SK-N-MC (cell line): ENCODE measurements around the gene NIPBL.
"Not testable (repeated sequence)": the region's sequence is repeated elsewhere in the genome, so short reads cannot be mapped to it uniquely, and the experiment has no call there.

ENCODE experiments used
- DNase-seq: peaks from one replicate; pipeline ENCODE4 v3.0.0-alpha.2; 2011; ENCODE audit warnings: low read depth, low spot score
- H3K27ac ChIP-seq: fragments of 200-600 bp; sonication (generic); 2 replicates; pipeline ENCODE4 v1.5.1; 2016; ENCODE audit warnings: mixed run types
- H3K36me3 ChIP-seq: fragments of 200-600 bp; sonication (generic); 2 replicates; pipeline ENCODE4 v1.6.1; 2017; ENCODE audit warnings: antibody characterized with exemption, low read length, mixed read lengths; ENCODE audit not compliant: insufficient read depth
- H3K4me3 ChIP-seq: fragments of 200-600 bp; sonication (generic); 2 replicates; pipeline ENCODE4 v1.5.1; 2016
- H3K9ac ChIP-seq: fragments of 200-600 bp; sonication (generic); 2 replicates; pipeline ENCODE4 v1.8.0; 2017; ENCODE audit warnings: mixed run types, mixed read lengths; ENCODE audit not compliant: insufficient read length
- H3K9me3 ChIP-seq: fragments of 200-600 bp; sonication (generic); 2 replicates; pipeline ENCODE4 v1.6.1; 2017; ENCODE audit warnings: low read depth, mild to moderate bottlenecking, antibody characterized with exemption, low read length, moderate library complexity, mixed read lengths
- EZH2 ChIP-seq: fragments of 200-600 bp; sonication (generic); IDR thresholded peaks from one replicate; pipeline ENCODE4 v1.6.1; 2017; ENCODE audit warnings: antibody characterized with exemption
- FOXP2 ChIP-seq: optimal IDR thresholded peaks from 2 replicates; pipeline ENCODE3; 2011; ENCODE audit warnings: mild to moderate bottlenecking, moderate library complexity; ENCODE audit not compliant: insufficient read depth; ENCODE audit errors: extremely low read length, control extremely low read depth
- POLR2AphosphoS5 ChIP-seq: IDR thresholded peaks from 2 replicates; pipeline ENCODE4 v1.6.1; 2012; ENCODE audit warnings: mild to moderate bottlenecking, low read depth, low read length, borderline replicate concordance

Gene NIPBL, protein sequence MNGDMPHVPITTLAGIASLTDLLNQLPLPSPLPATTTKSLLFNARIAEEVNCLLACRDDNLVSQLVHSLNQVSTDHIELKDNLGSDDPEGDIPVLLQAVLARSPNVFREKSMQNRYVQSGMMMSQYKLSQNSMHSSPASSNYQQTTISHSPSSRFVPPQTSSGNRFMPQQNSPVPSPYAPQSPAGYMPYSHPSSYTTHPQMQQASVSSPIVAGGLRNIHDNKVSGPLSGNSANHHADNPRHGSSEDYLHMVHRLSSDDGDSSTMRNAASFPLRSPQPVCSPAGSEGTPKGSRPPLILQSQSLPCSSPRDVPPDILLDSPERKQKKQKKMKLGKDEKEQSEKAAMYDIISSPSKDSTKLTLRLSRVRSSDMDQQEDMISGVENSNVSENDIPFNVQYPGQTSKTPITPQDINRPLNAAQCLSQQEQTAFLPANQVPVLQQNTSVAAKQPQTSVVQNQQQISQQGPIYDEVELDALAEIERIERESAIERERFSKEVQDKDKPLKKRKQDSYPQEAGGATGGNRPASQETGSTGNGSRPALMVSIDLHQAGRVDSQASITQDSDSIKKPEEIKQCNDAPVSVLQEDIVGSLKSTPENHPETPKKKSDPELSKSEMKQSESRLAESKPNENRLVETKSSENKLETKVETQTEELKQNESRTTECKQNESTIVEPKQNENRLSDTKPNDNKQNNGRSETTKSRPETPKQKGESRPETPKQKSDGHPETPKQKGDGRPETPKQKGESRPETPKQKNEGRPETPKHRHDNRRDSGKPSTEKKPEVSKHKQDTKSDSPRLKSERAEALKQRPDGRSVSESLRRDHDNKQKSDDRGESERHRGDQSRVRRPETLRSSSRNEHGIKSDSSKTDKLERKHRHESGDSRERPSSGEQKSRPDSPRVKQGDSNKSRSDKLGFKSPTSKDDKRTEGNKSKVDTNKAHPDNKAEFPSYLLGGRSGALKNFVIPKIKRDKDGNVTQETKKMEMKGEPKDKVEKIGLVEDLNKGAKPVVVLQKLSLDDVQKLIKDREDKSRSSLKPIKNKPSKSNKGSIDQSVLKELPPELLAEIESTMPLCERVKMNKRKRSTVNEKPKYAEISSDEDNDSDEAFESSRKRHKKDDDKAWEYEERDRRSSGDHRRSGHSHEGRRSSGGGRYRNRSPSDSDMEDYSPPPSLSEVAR (N-terminal part only)

GRCh38 chr5:36876299-36876964 is at the start of gene NIPBL:
NIPBL (plus strand) TSS chr5:36876769; CDS start chr5:36953697, 76,928 bp downstream.
- TF ChIP-seq POLR2AphosphoS5: peak; percentile 74; the same call in 1 of the 2 replicates
- TF ChIP-seq EZH2: no peak
- no peak for DNase-seq

DNA sequence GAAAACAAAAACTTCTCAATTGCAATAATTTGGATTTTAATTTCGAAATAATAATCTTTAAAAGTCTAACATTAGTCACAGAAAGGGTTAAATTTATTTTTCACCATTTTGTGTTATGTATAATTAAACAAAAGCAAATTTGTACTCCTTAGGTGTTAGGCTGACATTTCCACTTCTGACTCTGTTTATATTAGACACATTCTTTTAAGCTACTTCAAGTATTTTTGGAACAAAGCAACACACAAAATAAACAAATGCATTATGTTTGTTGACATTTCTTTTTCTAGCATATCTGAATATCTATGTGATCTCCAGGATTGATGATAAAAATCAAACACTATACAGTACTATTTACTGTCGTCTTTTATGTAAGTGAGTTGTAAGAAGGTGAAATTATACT is 44.3 kb upstream of the NIPBL start:
- Histone ChIP-seq H3K9ac (no peak overlapping the region), H3K4me3 (no peak overlapping the region), H3K36me3 (no peaks in the 10 kb centered on the region), H3K9me3 (no peaks in the 10 kb centered on the region), H3K27ac (no peak overlapping the region)
- TF ChIP-seq EZH2 (no peak), FOXP2 (no peak), POLR2AphosphoS5 (no peak)
- no peak for DNase-seq

More at GRCh38 chr5:36876299-36876964, at the start of gene NIPBL:
- peak within 1 kb of the TSS; percentile 93 for H3K27ac ChIP-seq
- H3K4me3 ChIP-seq: peak within 1 kb of the TSS; percentile 98
- H3K36me3 ChIP-seq: no peaks in the 10 kb centered on the region
- no peaks in the 10 kb centered on the region for H3K9me3 ChIP-seq
- H3K9ac ChIP-seq: peak within 1 kb of the TSS; percentile 96

- Histone ChIP-seq H3K9me3 (no peaks in the 10 kb centered on the region), H3K4me3 (no peak overlapping the region), H3K27ac (no peak overlapping the region), H3K9ac (no peak overlapping the region), H3K36me3 (no peaks in the 10 kb centered on the region)
- no peak for TF ChIP-seq POLR2AphosphoS5
- TF ChIP-seq FOXP2: no peak
- no peak for TF ChIP-seq EZH2
- DNase-seq: no peak
These were observed 39.7 kb upstream of the NIPBL start for GRCh38 chr5:36836831-36837230.

GRCh38 chr5:36839489-36840476 is 36.8 kb upstream of the NIPBL start:
- Histone ChIP-seq H3K9me3 (no peaks in the 10 kb centered on the region), H3K27ac (no peak overlapping the region), H3K9ac (no peak overlapping the region), H3K4me3 (no peak overlapping the region), H3K36me3 (no peaks in the 10 kb centered on the region)
- DNase-seq: no peak
- TF ChIP-seq EZH2 (no peak), FOXP2 (no peak), POLR2AphosphoS5 (no peak)

DNA sequence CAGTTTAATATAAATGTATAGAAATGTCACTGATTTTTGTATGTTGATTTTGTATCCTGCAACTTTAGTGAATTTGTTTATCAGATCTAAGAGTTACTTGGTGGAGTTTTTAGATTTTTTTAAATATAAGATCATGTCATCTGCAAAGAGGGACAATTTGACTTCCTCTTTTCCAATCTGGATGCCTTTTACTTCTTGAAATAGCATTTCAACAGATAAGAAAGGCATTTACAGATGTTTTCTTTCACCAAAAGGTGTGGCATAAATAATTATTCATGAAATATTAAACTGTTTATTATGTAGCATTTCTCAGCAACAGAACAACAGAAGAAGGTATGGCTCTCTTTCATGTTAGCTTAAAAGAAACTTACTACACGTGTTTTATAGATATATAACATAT is 34.9 kb upstream of the NIPBL start:
- Histone ChIP-seq H3K9me3 (no peaks in the 10 kb centered on the region), H3K27ac (no peak overlapping the region), H3K4me3 (no peak overlapping the region), H3K9ac (no peak overlapping the region), H3K36me3 (no peaks in the 10 kb centered on the region)
- TF ChIP-seq POLR2AphosphoS5 (no peak), EZH2 (no peak), FOXP2 (no peak)
- no peak for DNase-seq

DNA sequence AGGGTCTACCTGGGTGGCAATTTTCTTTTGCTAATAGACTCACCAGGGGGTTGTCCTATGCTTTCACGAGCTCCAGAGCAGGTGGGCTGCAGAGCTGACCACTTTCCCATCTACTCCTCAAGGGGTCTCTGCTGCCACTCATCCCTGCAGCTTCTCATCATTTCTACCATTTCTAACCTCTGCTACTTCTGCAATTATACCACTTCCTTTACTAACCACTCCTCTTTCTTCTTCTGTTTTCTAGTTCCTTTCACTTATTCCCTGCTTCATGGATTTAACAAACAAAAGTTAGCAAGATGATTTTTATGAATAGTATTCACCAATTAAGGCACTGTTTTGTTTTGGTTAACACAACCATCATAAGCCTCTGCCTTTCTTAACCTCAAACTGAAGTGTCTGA is 34.5 kb upstream of the NIPBL start:
- no peak overlapping the region for H3K4me3 ChIP-seq
- no peaks in the 10 kb centered on the region for H3K36me3 ChIP-seq
- no peak overlapping the region for H3K9ac ChIP-seq
- H3K9me3 ChIP-seq: no peaks in the 10 kb centered on the region
- H3K27ac ChIP-seq: no peak overlapping the region
- TF ChIP-seq POLR2AphosphoS5: no peak
- no peak for TF ChIP-seq EZH2
- no peak for TF ChIP-seq FOXP2
- DNase-seq: no peak

GRCh38 chr5:36844305-36844704 is 32.3 kb upstream of the NIPBL start:
- Histone ChIP-seq H3K9me3 (no peaks in the 10 kb centered on the region), H3K4me3 (no peak overlapping the region), H3K9ac (no peak overlapping the region), H3K36me3 (no peaks in the 10 kb centered on the region), H3K27ac (no peak overlapping the region)
- DNase-seq: no peak
- no peak for TF ChIP-seq FOXP2

DNA sequence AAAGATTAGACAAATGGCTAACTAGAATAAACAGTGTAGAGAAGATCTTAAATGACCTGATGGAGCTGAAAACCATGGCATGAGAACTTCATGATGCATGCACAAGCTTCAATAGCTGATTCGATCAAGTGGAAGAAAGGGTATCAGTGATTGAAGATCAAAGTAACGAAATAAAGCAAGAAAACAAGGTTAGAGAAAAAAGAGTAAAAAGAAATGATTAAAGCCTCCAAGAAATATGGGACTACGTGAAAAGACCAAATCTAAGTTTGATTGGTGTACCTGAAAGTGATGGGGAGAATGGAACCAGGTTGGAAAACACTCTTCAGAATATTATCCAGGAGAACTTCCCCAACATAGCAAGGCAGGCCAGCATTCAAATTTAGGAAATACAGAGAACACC is 28.0 kb upstream of the NIPBL start:
- not testable (repeated sequence) for H3K9me3 ChIP-seq, H3K9ac ChIP-seq, H3K27ac ChIP-seq, DNase-seq, H3K4me3 ChIP-seq, H3K36me3 ChIP-seq

DNA sequence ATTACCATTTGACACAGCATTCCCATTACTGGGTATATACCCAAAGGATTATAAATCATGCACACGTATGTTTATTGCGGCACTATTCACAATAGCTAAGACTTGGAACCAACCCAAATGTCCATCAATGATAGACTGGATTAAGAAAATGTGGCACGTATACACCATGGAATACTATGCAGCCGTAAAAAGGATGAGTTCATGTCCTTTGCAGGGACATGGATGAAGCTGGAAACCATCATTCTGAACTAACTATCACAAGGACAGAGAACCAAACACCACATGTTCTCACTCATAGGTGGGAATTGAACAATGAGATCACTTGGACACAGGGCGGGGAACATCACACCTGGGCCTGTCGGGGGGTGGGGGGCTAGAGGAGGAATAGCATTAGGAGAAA is 23.7 kb upstream of the NIPBL start:
- not testable (repeated sequence) for H3K9ac ChIP-seq, H3K4me3 ChIP-seq, H3K36me3 ChIP-seq, DNase-seq, H3K9me3 ChIP-seq, H3K27ac ChIP-seq
